ENCODE measurements around the gene HMBS.

DNA sequence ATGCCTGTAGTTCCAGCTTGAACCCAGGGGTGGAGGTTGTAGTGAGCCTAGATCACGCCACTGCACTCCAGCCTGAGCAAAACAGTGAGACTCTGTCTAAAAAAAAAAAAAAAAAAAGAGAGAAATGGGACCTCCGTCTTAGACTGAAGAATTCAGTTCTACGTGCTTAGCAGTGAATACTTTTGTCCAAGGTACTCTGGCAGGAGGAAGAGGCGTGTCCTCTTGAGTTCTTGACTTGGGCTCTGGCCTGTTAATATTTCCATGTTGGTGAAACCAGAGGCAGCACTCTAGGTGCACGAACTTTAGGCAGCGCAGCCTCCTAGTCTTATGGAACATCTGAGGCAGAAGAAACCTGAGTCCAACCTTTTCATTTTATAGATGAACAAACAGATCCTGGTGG, 2.4 kb downstream of the HMBS start:
- TF ChIP-seq, protein P1, sequence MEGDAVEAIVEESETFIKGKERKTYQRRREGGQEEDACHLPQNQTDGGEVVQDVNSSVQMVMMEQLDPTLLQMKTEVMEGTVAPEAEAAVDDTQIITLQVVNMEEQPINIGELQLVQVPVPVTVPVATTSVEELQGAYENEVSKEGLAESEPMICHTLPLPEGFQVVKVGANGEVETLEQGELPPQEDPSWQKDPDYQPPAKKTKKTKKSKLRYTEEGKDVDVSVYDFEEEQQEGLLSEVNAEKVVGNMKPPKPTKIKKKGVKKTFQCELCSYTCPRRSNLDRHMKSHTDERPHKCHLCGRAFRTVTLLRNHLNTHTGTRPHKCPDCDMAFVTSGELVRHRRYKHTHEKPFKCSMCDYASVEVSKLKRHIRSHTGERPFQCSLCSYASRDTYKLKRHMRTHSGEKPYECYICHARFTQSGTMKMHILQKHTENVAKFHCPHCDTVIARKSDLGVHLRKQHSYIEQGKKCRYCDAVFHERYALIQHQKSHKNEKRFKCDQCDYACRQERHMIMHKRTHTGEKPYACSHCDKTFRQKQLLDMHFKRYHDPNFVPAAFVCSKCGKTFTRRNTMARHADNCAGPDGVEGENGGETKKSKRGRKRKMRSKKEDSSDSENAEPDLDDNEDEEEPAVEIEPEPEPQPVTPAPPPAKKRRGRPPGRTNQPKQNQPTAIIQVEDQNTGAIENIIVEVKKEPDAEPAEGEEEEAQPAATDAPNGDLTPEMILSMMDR (IDR thresholded peaks at IDR 0.05), result no peak
- no peak for TF ChIP-seq POLR2A (IDR thresholded peaks at IDR 0.05)
